ENCODE data around the gene CREBRF.
"Not testable (repeated sequence)": the region's sequence is repeated elsewhere in the genome, so short reads cannot be mapped to it uniquely, and the experiment has no call there.

CREBRF gene

GRCh38 chr5:173089581-173089980 is 33.4 kb downstream of the CREBRF start:
- DNase-seq: no peak

DNA sequence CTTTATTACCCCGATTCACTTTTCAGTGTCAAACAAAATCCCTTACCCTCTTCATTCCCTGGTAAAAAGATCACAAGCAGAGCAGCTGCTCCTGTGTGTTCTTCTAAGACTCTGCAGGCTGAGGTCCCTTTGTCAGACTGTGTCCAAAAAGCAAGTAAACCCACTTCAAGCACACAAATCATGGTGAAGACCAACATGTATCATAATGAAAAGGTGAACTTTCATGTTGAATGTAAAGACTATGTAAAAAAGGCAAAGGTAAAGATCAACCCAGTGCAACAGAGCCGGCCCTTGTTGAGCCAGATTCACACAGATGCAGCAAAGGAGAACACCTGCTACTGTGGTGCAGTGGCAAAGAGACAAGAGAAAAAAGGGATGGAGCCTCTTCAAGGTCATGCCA is 34.5 kb downstream of the CREBRF start:
- no peak for DNase-seq

GRCh38 chr5:173091981-173092380 is 35.8 kb downstream of the CREBRF start:
- no peak for DNase-seq

DNA sequence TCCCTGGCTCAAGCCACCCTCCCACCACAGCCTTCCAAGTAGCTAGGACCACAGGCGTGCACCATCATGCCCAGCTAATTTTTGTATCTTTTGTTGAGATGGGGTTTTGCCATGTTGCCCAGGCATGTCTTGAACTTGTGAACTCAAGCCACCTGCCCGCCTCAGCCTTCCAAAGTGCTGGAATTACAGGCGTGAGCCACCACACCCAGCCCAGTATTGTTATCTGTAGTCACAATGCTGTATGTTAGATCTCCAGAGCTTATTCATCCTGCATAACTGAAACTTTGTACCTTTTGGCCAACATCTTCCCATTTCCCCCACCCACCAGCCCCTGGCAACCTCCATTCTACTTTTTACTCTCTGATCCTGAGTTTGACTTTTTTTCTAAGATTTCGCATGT is 37.5 kb downstream of the CREBRF start:
- DNase-seq: no peak

GRCh38 chr5:173094012-173094661 is 38.0 kb downstream of the CREBRF start:
- DNase-seq: no peak

- DNase-seq: no peak
Observed at GRCh38 chr5:173098787-173099186, 42.6 kb downstream of the CREBRF start.

DNA sequence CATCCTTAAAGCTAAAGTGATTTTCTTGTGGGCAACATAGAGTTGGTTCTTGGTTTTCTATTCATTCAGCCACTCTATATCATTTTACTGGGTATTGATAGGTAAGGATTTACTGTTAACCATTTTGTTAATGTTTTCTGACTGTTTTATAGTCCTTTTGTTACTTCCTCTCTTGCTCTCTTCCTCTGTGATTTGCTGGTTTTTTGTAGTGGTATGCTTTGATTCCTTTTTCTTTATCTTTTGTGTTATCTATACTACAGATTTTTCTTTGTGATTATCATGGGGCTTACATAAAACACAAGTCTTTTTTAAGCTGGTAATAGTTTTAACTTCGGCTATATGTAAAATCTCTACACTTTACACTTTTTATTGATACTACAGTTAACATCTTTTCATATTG is 43.3 kb downstream of the CREBRF start:
- no peak for DNase-seq

- no peak for DNase-seq
Observed at GRCh38 chr5:173101245-173101644, 45.1 kb downstream of the CREBRF start.

DNA sequence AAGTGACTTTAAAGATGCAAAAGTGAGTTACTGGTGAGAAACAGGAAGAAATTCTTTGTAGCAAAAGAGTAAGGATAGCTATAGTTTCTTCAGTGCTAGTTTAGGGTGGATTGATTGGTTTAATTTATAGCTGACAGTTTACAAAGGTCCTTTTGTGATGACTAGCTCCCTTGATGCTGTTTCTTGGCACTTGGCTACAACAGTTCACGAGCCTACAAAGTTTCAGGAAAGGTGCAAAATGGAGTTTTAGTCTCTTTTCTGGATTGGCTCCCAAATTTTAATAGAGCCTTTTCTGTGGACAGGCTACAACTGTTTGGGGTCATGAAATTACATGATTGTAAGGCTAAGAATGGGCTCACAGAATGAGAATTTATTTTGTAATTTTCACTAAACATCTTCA is 47.3 kb downstream of the CREBRF start:
- DNase-seq: no peak

DNA sequence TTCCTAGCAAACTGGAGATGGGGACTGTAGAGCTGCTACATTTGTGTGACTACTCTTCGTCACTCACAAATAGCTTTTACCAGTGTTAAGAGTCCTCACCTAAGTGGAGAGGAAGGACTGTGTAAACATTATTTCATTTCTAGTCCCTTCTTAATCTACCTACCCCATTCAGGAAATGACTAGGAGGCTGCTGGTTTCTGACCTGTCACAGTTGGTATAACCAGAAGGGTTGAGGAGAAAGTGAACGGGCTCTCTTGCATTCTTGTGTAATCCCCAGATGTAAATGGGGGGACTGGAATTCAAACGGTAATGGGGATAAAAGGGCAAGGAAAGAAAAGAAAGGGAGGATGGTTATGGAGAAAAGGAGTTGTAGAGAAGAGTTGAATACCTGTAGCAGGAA is 52.8 kb downstream of the CREBRF start:
- DNase-seq: no peak

DNA sequence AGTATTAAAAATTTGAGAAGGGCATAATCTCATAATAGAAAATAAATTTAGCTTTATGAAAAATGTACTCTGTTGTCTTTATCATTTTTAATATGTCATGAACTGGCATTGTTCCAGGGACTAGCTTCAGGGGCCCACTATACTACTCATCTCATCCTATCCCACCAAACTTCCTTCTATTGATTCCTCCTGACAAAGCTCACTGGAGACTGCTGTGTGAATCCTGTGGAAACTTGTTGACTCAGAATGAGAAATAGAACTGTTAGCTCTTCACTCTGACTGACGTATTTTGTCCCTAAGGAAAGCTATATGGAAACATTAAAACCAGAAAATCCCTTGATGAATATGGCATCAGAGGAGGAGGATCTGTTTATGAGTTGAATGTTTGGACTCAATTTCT is 58.4 kb downstream of the CREBRF start:
- DNase-seq: no peak

DNA sequence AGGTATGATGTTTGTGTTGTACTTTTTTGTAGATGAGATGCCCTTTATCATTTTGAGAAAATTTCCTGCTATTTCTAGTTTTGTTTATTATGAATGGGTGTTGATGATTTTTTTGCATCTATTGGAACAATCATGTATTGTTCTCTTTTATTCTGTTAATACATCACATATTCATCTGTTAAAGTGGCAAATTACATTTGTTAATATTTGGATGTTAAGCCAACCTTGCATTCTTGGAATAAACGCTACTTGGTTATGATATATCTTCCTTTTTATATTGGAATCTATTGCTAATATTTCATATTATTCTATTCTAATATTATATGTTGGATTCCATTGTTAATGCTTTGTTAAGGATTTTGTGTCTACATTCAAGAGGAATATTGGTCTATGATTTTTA is 63.6 kb downstream of the CREBRF start:
- no peak for DNase-seq

GRCh38 chr5:173123416-173123815 is 67.3 kb downstream of the CREBRF start:
- no peak for DNase-seq

DNA sequence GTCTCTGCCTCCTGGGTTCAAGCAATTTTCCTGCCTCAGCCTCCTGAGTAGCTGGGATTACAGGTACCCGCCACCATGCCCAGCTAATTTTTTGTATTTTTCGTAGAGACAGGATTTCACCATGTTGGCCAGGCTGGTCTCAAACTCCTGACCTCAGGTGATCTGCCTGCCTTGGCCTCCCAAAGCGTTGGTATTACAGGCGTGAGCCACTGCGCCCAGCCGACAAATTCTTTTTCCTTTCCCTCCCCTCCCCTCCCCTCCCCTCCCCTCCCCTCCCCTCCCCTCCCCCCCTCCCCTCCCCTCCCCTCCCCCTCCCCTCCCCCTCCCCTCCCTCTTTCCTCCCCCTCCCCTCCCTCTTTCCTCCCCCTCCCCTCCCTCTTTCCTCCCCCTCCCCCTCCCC is 76.0 kb downstream of the CREBRF start:
- DNase-seq: not testable (repeated sequence)

DNA sequence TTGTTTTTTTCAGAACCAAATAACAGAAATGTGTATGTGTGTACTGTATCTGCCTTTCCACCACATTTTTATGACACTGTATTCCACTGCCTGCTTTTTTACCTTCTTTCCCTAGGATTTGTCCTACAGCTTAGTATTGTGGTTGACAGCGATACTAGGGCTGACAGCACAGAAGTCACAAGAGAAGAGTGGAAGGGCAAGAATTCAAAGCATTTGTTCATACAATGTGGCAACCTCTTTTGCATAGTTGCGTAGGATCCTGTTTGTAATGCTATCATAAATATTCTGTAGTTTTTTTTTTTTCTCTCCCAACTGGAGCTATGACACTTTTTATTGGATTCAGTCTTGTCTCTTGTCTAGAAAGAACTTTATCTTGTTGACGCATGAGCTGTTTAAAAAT is 82.6 kb downstream of the CREBRF start:
- DNase-seq: no peak

DNA sequence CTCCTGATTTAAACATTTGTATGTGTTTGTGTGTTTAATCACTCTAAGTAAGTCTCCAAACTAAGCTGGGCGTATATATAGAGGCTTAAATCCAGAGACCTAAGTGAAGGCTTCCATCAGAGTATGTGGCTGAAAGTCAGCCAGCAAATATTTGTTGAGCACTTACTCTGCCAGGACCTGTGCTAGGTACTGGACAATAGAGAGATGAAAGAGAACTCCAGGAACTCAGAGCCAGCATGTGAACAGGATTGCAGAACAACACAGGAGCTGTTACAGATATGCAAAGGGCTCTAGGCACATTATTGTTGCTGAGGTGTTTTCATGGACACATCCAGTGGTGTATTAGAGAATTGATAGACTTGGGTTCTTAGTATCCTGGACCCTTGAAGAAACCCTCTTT is 83.5 kb downstream of the CREBRF start:
- no peak for DNase-seq

DNA sequence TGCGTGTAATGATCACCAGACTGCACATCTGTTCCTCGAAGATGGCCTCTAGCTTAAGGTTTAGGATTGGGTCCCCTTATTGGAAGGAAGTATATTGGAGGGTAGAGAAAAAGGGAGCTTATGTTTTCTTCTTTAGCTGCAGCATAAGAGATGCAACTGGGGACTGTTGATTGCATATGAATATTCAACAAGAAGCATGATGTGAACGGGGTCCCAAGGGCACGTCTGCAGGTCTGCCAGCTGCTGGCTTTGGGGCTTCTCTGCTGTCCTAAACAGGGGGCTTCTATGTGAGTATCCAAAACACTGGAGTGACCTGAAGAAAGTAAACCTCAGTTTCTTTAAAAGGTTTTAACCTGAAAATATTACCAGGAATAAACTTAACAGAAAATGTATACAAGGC is 84.6 kb downstream of the CREBRF start:
- no peak for DNase-seq

DNA sequence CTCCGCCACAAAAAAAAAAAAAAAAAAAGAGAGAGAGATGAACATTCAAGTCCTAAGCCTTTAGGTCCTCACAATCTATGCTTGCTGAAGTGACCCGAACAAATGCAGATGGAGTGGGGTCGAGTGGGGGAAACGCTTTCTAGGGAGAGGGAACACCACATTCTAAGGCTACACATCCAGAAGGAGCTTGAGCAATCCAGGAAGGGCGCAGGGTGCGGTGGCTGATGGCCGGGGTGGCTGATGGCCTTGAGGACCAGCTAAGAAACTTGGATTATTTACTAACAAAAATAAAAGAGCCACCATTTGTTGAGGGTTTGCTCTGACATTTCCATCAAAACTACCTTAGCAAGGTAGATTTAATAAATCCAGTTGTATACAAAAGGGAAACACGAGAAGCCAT is 87.4 kb downstream of the CREBRF start:
- no peak for DNase-seq

GRCh38 chr5:173144200-173145176 is 88.3 kb downstream of the CREBRF start, which contains the start of gene BNIP1:
BNIP1 (plus strand) TSS chr5:173144531; CDS start chr5:173144546, 15 bp downstream.
- DNase-seq: peak; percentile 99

DNA sequence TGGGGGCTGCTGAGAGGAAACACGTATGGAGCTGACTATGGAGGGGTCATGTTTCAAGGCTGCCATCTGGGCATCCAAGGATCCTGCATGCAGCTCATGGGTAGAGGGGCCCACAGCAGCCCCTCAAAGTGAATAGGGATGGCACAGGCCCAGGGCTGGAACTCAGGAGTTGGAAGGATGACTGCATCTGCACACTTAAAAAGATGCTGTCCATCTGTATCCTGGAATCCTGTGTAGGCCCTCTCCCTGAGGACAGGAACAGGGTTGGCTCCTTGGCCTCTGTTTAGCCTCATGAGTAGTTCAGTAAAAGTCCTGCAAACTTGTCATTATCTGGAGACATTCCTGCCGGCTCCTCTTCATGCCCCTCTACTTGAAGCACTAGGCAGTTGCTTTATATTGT is 92.2 kb downstream of the CREBRF start:
- DNase-seq: no peak

GRCh38 chr5:173152547-173152946 is 96.4 kb downstream of the CREBRF start:
- no peak for DNase-seq

DNA sequence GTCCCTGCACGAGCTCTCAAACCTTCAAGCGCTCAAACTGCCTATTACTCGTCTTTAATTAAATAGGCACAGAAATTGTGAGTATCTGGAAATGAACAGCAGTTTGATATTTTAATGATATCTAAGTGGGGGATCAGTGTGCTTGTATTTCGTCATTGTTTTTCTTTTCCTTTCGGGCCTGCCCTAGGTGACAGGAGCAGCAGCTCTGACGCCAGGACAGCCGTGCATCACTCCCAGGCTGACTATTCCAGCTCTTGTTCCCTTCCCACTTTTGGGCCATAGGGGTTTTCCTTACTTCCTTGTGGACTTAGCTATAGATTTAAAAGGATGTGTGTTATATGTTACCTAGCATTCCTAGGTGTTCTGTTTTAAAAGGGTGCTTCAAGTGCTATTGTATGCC is 97.7 kb downstream of the CREBRF start:
- DNase-seq: no peak

- not testable (repeated sequence) for DNase-seq
Observed at GRCh38 chr5:173154619-173155018, 98.5 kb downstream of the CREBRF start.

- no peak for DNase-seq
Observed at GRCh38 chr5:173155912-173156311, 99.8 kb downstream of the CREBRF start.

Measured in activated effector memory CD4-positive, alpha-beta T cell treated with anti-CD3 and anti-CD28 coated beads, Interleukin-2, amount 50 U/mL, for 16 hours (primary cell).